Natural killer cell treated with Interleukin-12 subunit alpha and Interleukin-12 subunit beta and Interleukin-15 and Interleukin-18, amount 100 ng/mL, for 72 hours (primary cell): ENCODE measurements around the gene PTPN4. TPM values are rescaled to one million over a fixed set of nuclear protein-coding genes. Genes with fewer than 3 reads are reported as not detected.
A peak's percentile ranks its signal among the peaks of the same experiment; 100 is the strongest.

Source experiments
- ATAC-seq, 2 donors: fragments of 150-1000 bp; cut with Tn5 transposase in 1 of 2; sonication (Bioruptor Pico), chemical (Tn5 transposase) in 1 of 2; 2 replicates each; pipeline ENCODE4 v1.10.0; 2021
- DNase-seq: peaks from one replicate; pipeline ENCODE4 v3.0.0; 2022; ENCODE audit warnings: low spot score
- H3K27ac Mint-ChIP-seq, 2 donors: 1 replicate in 1 of 2; 2 replicates in 1 of 2; pipeline ENCODE4 v1.8.0; 2022; ENCODE audit warnings: mixed read lengths in 2 of 2, mild to moderate bottlenecking in 1 of 2, moderate library complexity in 1 of 2
- H3K27me3 Mint-ChIP-seq, 2 donors: 1 replicate in 1 of 2; 2 replicates in 1 of 2; pipeline ENCODE4 v1.8.0; 2022; ENCODE audit warnings: mixed read lengths in 2 of 2
- H3K36me3 Mint-ChIP-seq: one replicate; pipeline ENCODE4 v1.8.0; 2022; ENCODE audit warnings: mixed read lengths
- H3K4me1 Mint-ChIP-seq, 2 donors: 1 replicate in 1 of 2; 2 replicates in 1 of 2; pipeline ENCODE4 v1.8.0; 2022; ENCODE audit warnings: low read depth in 2 of 2, mixed read lengths in 2 of 2, mild to moderate bottlenecking in 1 of 2
- H3K4me3 Mint-ChIP-seq: one replicate; pipeline ENCODE4 v1.8.0; 2022; ENCODE audit warnings: mixed read lengths
- H3K9me3 Mint-ChIP-seq: 2 replicates; pipeline ENCODE4 v1.8.0; 2022; ENCODE audit warnings: mixed read lengths
- total RNA-seq, 2 donors: library from RNA; stranded (reverse); gene quantifications; one replicate each; pipeline ENCODE4 v1.2.3, GENCODE V29; 2022

PTPN4 gene
- total RNA-seq, 2 donors from 2014 or later = 56.5 to 80.8 TPM

DNA sequence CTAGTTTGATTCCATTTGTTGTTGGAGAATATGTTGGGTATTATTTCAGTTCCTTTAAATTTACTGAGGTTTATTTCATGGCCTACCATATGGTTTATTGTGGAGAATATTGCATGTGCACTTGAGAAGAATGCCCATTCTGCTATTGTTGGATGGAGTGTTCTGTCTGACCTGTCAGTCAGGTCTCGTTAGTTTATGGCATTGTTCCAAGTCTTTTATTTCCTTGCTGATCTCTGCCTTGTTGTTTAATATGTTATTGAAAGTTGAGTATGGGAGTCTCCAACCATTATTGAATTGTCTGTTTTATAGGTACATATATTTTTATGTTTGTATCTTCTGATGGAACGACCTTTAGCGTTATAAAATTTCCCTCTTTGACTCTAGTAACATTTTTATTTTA lies 86.3 kb downstream of the PTPN4 start:
- Mint-ChIP-seq H3K4me1 (peaks cover 25 to 30% of the 10 kb centered on the region in 2 donors), H3K4me3 (no peak overlapping the region), H3K27ac (peak overlapping the region in 1 of 2 donors; percentile 42), H3K27me3 (no peaks in the 10 kb centered on the region), H3K9me3 (no peaks in the 10 kb centered on the region), H3K36me3 (peaks cover 4% of the 10 kb centered on the region)
- DNase-seq (no peak), ATAC-seq (no peak)

DNA sequence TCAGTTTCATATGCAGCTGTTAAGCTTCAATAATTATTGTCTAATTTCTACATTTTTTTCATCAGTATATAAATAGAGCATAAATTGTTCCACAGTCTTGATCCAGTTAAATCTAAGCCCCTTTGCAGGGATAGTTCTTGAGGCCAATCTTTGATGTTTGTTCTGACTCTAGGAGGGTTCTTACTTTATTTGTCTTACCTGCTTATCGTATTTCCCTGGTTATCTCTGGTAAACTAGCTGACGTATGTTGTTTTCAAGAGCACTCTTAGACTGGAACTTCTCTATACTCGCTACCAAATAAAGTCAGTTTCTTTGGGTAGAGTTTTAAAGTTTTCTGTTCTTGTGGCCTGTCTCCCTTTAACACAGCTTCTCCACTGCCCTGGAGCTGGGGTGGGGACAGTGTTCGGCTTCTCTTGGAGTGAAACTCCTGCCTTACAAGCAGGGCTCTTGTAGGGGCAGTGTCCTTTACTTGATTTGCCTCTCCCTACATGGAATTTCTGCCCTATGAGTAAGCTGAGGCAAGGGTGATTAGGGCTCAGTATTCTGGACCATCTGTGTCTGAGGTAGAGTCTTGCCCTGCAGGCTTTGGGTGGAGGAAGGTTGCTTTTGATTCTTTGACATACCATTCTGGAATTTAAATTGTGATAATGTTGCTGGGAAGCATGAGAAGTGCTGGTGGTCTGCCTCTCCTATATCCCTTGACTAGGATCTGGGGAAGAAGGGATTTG lies 90.3 kb downstream of the PTPN4 start:
- no peak for ATAC-seq
- Mint-ChIP-seq H3K36me3 (peaks cover 29% of the 10 kb centered on the region), H3K4me1 (peaks cover 28 to 29% of the 10 kb centered on the region in 2 donors), H3K9me3 (peaks cover 13% of the 10 kb centered on the region), H3K4me3 (no peak overlapping the region), H3K27ac (no peak overlapping the region), H3K27me3 (no peaks in the 10 kb centered on the region)
- DNase-seq = no peak

DNA sequence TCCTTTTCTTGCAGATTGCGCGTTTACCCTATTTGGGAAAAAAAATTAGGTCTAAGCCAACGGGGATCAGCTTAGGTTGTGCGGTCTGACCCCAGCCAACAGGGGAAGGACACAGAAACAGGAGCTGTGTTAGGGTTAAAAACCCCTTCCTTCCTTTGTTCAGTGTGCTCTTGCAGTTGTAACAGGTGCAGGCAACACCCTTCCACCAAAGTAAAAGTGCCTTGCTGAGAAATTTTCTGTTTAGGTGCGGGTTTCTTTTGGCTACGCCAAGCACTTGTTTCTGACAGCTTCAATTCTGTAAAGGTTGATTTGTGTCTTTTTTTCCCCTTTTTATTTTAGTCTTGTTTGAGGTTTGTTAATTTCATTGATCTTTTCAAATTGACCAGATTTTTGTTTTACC lies 92.5 kb downstream of the PTPN4 start:
- Mint-ChIP-seq H3K9me3 (peaks cover 13% of the 10 kb centered on the region), H3K36me3 (peaks cover 29% of the 10 kb centered on the region), H3K4me1 (peaks cover 24 to 36% of the 10 kb centered on the region in 2 donors), H3K4me3 (no peak overlapping the region), H3K27me3 (no peaks in the 10 kb centered on the region), H3K27ac (no peak overlapping the region)
- DNase-seq (no peak), ATAC-seq (no peak)

DNA sequence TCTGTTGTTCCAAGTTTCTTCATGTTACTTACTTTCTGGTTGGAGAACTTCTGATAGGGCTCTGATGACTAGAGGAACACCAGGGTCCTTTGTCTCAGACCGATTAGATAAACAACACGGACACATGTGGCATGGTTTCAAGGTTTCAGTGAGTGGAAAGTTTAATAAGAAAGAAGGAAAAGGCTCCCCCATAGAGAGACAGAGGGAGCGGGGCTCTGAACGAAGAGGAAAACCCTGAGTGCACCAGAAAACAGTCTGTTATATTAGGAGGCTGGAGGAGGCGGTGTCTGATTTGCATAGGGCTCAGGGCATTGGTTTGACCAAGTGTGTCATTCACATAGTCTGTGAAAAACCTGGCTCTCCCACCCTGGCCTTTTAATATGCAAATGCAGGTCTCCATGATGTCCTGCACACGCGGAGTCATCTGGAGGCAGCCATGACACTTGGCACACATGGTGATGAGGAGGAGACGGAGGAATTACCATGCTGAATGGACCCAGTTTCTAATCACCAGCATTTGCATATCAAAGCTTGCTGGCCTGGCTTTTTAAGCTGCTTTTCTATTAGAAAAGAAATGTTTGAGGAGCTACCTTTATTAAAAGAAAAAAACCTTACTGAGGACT lies 94.2 kb downstream of the PTPN4 start:
- no peak for DNase-seq
- Mint-ChIP-seq H3K4me3 (no peak overlapping the region), H3K9me3 (peaks cover 13% of the 10 kb centered on the region), H3K36me3 (peaks cover 29% of the 10 kb centered on the region), H3K27ac (no peak overlapping the region), H3K27me3 (no peaks in the 10 kb centered on the region), H3K4me1 (peaks cover 30 to 41% of the 10 kb centered on the region in 2 donors)
- no peak for ATAC-seq

DNA sequence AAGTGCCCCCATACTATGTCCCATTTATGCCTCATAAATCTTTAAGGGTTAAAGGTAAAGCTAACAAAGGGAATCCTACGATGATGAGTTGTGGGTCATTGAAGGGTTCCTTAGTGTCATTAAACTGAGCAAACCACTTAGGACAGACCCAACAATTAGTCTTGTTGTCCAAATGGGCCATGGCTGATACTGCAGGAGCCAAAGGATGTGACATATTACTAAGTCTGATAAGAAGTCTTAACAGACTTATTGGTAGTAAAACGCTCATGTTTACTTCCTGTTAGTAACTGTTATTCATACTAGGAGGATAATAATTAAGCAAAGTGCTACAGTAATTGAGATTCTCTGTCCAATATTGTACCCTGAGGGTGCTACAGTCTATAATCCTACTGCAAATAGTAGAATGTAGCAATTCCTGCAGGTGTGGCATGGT lies 96.8 kb downstream of the PTPN4 start:
- Mint-ChIP-seq H3K27me3 (no peaks in the 10 kb centered on the region), H3K36me3 (peaks cover 23% of the 10 kb centered on the region), H3K4me1 (peaks cover 24 to 27% of the 10 kb centered on the region in 2 donors), H3K4me3 (no peak overlapping the region), H3K27ac (no peak overlapping the region), H3K9me3 (peaks cover 13% of the 10 kb centered on the region)
- DNase-seq = no peak
- ATAC-seq = no peak

DNA sequence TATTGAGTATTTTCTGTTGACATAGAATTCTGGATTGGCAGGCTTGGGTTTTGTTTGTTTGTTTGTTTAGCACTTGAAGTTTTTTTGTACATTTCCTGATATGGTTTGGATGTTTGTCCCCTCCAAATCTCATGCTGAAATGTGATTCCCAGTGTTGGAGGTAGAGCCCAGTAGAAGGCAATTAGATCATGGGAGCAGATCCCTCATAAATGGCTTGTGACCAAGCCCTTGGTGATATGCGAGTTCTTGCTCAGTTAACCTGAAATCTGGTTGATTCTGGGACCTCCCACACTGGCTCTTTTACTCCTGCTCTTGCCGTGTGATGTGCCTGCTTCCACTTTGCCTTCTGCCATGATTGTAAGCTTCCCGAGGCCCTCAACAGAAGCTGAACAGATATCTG lies 98.0 kb downstream of the PTPN4 start:
- Mint-ChIP-seq H3K4me3 (no peak overlapping the region), H3K9me3 (peaks cover 8% of the 10 kb centered on the region), H3K27ac (no peak overlapping the region), H3K36me3 (peaks cover 12% of the 10 kb centered on the region), H3K27me3 (no peaks in the 10 kb centered on the region), H3K4me1 (peaks cover 31% of the 10 kb centered on the region in 2 donors)
- ATAC-seq (no peak), DNase-seq (no peak)

DNA sequence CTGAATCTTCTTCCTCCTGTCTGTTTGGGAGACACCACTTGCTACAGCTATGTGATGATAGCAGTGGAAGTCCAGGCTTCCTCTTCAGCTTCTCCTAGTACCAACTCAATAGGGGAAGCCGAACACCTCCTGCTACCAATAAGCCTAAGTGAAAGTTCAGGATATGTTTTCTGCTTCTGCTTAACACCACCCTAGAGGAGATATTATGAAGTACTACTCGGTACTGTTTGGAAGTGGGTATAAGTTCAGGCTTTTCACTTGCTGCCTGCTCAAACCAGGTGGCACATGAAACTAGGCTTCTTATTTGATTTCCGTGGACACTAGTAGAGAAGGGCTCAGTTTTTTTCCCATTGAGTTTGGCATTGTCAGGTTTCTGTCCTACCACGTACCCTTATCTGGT lies 99.8 kb downstream of the PTPN4 start:
- H3K27ac Mint-ChIP-seq = no peak overlapping the region
- H3K4me3 Mint-ChIP-seq = no peak overlapping the region
- no peaks in the 10 kb centered on the region for H3K9me3 Mint-ChIP-seq
- ATAC-seq = no peak
- no peaks in the 10 kb centered on the region for H3K36me3 Mint-ChIP-seq
- no peaks in the 10 kb centered on the region for H3K27me3 Mint-ChIP-seq
- DNase-seq = no peak
- peaks cover 37 to 42% of the 10 kb centered on the region in 2 donors for H3K4me1 Mint-ChIP-seq

DNA sequence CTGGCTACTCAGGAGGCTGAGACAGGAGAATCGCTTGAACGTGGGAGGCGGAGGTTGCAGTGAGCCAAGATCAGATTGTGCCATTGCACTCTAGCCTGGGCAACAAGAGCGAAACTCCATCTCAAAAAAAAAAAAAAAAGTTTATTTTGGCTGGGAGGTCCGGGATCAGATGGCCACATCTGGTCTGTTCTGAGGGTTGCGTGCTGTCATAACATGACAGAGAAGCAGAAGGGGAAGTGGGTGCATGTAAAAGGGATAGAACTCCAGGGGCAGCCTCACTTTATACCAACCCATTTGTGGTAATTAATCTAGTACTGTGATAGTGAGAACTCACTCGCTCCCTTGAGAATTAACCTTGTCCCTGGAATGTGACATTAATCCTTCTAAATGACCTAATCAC lies 101.2 kb downstream of the PTPN4 start:
- ATAC-seq (no peak), DNase-seq (no peak)
- H3K27me3 Mint-ChIP-seq = no peaks in the 10 kb centered on the region
- H3K36me3 Mint-ChIP-seq = no peaks in the 10 kb centered on the region
- peaks cover 39 to 46% of the 10 kb centered on the region in 2 donors for H3K4me1 Mint-ChIP-seq
- no peak overlapping the region for H3K4me3 Mint-ChIP-seq
- H3K9me3 Mint-ChIP-seq = no peaks in the 10 kb centered on the region
- H3K27ac Mint-ChIP-seq = peak overlapping the region in 1 of 2 donors; percentile 37

DNA sequence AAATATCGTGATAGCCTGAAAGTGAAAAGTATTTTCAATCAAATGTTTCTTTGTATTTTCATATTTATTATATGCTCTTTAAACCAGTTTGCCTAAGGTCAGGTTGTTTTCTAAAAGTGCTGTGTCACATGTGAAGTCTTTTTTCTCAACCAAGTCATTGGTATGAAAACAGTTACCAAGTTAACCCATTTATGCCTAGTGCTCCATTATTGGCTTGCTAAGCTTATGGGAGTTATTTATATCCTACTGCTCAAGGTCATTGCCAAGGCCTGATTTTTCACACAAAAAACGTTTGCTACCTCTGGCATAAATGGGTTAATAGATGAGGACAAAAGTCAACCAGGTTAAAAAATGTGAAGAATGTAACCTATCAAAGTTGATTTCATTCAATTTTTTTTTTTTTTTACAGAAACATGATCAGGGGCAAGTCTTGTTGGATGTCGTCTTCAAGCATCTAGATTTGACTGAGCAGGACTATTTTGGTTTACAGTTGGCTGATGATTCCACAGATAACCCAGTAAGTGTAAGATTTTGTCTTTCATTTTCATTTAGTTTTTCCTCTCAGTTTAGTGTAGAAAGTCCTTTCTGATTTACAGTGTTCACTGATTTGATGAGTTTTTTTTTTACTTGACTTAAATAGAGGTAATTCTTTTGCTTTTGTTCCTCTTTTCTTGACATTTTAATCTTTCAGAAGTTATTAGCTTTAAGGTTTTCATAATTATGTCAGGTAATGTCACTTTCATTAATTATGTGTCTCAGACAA lies 102.6 kb downstream of the PTPN4 start:
- H3K4me3 Mint-ChIP-seq = peak overlapping the region; percentile 58
- DNase-seq = no peak
- ATAC-seq = peak in 1 of 2 donors; percentile 74
- no peaks in the 10 kb centered on the region for H3K27me3 Mint-ChIP-seq
- H3K36me3 Mint-ChIP-seq = no peaks in the 10 kb centered on the region
- H3K27ac Mint-ChIP-seq = peak overlapping the region; percentile 67 to 72
- no peaks in the 10 kb centered on the region for H3K9me3 Mint-ChIP-seq
- peaks cover 40 to 58% of the 10 kb centered on the region in 2 donors for H3K4me1 Mint-ChIP-seq

DNA sequence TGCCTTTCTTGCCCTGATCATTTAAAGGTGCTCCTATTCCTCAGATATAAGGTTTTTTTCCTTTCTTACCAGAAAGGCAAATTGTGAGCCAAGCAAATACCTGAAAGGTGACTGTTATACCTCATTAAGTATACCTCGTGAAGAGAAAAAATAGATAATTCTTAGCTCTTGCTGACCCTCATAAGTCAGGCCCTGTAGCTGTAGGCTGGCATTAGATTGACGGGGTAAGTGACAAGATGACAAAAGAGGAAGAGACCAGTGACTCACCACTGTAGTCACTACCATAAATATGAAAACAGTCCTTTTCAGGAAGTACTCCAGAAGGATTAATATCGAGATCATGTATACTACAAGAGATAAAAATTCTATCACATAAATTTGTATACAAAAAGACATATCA lies 104.6 kb downstream of the PTPN4 start:
- peak; percentile 86 to 87 for ATAC-seq

DNA sequence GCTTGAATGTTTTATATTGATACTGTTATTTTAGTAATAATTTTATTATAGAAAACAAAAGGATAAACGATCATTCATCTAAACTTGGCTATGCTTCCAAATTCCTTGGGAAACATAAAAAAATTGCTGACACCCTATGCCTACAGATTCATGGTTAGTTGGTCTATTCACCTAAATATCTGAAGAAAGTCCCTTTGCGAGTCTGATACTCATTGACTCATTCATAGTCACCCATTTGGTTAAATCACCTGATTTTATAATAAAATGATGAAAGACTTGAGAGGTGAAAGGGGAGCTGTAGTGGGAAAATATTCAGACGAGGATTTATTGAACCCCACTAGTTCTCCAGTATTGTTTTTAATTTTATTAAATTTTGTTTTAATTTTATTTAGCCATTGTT lies 112.0 kb downstream of the PTPN4 start:
- H3K27me3 Mint-ChIP-seq = no peaks in the 10 kb centered on the region
- H3K36me3 Mint-ChIP-seq = no peaks in the 10 kb centered on the region
- no peak overlapping the region for H3K4me3 Mint-ChIP-seq
- no peak for ATAC-seq
- H3K4me1 Mint-ChIP-seq = peaks cover 36 to 46% of the 10 kb centered on the region in 2 donors
- no peak overlapping the region for H3K27ac Mint-ChIP-seq
- H3K9me3 Mint-ChIP-seq = no peaks in the 10 kb centered on the region
- DNase-seq = no peak

More for the DNA sequence above, 104.6 kb downstream of the PTPN4 start:
- Mint-ChIP-seq H3K36me3 (no peaks in the 10 kb centered on the region), H3K9me3 (no peaks in the 10 kb centered on the region), H3K27me3 (no peaks in the 10 kb centered on the region), H3K4me1 (peaks cover 40 to 58% of the 10 kb centered on the region in 2 donors), H3K4me3 (peak overlapping the region; percentile 54), H3K27ac (peak overlapping the region; percentile 89 to 94)
- no peak for DNase-seq

DNA sequence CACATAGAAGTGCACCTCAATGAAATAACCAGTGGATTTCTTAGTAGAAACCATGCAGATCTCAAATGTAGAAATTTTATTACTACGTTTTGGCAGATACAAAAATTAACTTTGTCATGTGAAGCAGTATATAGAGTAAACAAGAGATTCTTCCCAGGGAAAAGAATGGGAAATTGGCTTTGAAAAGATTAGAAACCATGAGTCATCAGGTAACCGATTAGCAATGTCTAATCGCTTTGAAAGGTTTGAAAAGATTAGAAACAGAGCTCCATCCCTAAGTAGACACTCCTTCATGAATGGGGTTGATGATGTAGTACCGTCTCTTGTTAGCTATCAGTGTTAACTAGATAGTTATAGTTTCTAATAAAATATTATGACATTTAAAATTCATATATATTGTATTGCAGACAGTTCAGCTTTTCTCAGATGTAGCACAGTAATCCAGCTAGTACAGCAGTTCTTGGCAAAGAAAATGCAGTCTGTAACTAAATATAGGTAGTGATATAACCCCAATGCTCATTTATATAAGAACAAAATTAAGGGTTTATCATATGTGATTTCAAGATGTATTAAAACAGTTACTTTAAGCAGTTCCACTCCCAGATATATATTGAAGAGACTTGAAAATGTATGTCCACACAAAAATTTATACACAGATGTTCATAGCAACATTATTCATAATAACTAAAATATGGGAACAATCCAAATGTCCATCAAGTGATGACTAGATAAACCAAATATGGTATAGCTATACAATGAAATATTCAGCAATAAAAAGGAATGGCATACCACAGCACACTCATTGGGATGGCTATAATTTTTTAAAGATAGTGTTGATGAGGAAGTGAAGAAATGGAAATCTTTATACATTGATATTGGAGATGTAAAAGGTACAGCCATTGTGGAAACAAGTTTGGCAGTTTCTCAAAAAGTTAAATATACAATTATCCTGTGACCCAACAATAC lies 113.9 kb downstream of the PTPN4 start:
- H3K4me3 Mint-ChIP-seq = no peak overlapping the region
- H3K4me1 Mint-ChIP-seq = peaks cover 28 to 31% of the 10 kb centered on the region in 2 donors
- no peaks in the 10 kb centered on the region for H3K9me3 Mint-ChIP-seq
- no peak for ATAC-seq
- no peak for DNase-seq
- no peak overlapping the region for H3K27ac Mint-ChIP-seq
- H3K36me3 Mint-ChIP-seq = no peaks in the 10 kb centered on the region
- no peaks in the 10 kb centered on the region for H3K27me3 Mint-ChIP-seq

DNA sequence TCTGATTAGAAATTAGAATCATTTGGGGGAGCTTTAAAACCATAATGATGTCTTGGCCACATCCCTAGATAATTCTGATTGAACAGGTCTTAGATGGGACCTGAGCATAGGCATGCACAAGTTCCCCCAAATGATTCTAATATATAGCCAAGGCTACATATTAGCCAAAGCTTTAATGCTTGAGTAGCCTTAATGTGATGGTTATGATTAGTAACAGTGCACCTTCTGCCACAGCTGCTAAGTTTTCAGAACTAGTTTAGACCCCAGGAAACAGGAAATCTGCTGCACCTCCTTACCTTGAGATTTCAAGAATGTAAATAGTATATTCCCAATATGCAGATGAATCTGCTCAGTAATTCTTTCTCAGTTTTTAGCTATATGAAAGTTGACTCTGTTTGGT lies 119.8 kb downstream of the PTPN4 start:
- Mint-ChIP-seq H3K4me1 (peaks cover 6 to 12% of the 10 kb centered on the region in 2 donors), H3K4me3 (no peak overlapping the region)

More for the DNA sequence above, 119.8 kb downstream of the PTPN4 start:
- no peak for ATAC-seq
- H3K9me3 Mint-ChIP-seq = no peaks in the 10 kb centered on the region
- no peaks in the 10 kb centered on the region for H3K27me3 Mint-ChIP-seq
- no peak for DNase-seq
- no peak overlapping the region for H3K27ac Mint-ChIP-seq
- no peaks in the 10 kb centered on the region for H3K36me3 Mint-ChIP-seq
